ENCODE data around the gene GABARAP.

GABARAP gene

DNA sequence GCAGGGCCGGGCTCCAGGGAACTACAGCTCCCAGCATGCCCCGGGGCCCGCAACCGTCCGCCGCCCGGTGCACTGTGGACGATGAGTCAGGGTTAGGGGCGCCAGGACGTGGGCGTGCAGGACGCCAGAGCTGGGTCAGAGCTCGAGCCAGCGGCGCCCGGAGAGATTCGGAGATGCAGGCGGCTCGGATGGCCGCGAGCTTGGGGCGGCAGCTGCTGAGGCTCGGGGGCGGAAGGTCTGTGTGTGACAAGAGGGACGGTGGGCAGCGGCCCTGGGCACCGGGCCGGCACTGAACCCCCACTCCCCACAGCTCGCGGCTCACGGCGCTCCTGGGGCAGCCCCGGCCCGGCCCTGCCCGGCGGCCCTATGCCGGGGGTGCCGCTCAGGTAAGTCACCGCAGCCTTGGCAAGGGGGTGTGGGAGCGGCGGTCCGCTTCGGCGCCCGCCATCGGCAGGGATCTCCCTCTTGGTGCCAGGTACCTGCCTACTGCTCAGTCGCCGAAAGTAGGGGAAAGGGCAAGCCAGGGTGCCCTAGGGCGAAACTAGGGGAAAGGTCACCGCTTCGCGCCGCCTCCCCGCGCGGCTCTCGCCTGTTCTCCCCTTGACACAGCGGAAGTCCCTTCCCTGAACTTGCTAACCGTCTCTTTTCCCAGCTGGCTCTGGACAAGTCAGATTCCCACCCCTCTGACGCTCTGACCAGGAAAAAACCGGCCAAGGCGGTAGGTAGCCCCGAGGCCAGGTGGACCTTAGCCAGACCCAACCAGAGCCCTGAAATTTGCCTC is 22.2 kb downstream of the GABARAP start, which contains the start of the genes ACADVL and DLG4:
Gene ACADVL (plus strand): TSS at position 127 of the 781 bp plus-strand sequence. CDS start 47 bp downstream, at position 174.
Gene DLG4 (minus strand): TSS at position 25 of the 781 bp plus-strand sequence.
- Histone ChIP-seq H3K9me3 (ENCODE audit: severe bottlenecking) (no peaks in the 10 kb centered on the region), H3K4me3 (ENCODE audit: low read depth, low read length) (peak within 1 kb of the TSS; percentile 75), H3K27ac (peak within 1 kb of the TSS; percentile 94), H3K36me3 (peaks cover 44% of the 10 kb centered on the region), H3K27me3 (ENCODE audit: insufficient read depth, low read depth, severe bottlenecking) (no peaks in the 10 kb centered on the region)
- peak; percentile 90 for DNase-seq
- TF ChIP-seq, protein P1, sequence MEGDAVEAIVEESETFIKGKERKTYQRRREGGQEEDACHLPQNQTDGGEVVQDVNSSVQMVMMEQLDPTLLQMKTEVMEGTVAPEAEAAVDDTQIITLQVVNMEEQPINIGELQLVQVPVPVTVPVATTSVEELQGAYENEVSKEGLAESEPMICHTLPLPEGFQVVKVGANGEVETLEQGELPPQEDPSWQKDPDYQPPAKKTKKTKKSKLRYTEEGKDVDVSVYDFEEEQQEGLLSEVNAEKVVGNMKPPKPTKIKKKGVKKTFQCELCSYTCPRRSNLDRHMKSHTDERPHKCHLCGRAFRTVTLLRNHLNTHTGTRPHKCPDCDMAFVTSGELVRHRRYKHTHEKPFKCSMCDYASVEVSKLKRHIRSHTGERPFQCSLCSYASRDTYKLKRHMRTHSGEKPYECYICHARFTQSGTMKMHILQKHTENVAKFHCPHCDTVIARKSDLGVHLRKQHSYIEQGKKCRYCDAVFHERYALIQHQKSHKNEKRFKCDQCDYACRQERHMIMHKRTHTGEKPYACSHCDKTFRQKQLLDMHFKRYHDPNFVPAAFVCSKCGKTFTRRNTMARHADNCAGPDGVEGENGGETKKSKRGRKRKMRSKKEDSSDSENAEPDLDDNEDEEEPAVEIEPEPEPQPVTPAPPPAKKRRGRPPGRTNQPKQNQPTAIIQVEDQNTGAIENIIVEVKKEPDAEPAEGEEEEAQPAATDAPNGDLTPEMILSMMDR (IDR thresholded peaks at IDR 0.05; ENCODE audit: low read depth, low read length) = no peak

DNA sequence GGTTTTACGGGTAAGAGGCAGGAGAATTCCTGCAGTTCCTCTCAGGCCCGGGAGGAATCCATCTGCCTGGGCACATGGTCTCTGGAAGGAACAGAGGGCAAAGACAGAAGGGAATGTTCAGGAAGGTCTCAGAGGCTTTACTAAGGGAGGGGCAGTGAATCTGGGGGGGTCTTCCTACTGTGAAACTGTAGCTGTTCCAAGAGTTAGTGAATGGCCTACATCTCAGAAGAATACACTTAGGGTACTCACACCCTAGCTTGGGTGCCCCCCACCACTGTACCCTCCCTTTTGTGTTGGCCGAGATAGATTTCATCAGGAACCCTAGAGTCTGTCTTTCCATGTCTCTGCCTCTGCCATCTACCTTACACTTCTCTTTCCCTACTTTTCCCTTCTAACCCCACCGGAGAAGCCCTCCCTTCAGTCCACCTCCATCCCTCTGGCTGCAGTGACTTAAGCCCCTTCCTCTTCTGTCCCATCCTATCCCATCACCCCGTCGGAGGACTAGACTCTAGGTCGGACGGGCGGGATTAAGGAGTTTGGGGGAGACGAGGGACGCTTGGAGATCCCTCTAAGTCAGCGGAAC is 22.9 kb downstream of the GABARAP start:
- H3K9me3 ChIP-seq (ENCODE audit: severe bottlenecking) = no peaks in the 10 kb centered on the region
- H3K36me3 ChIP-seq = peaks cover 39% of the 10 kb centered on the region
- TF ChIP-seq, protein P1 (IDR thresholded peaks at IDR 0.05; ENCODE audit: low read depth, low read length) = no peak
- no peak for DNase-seq
- H3K4me3 ChIP-seq (ENCODE audit: low read depth, low read length) = peak overlapping the region; percentile 75
- no peaks in the 10 kb centered on the region for H3K27me3 ChIP-seq (ENCODE audit: insufficient read depth, low read depth, severe bottlenecking)
- H3K27ac ChIP-seq = peak overlapping the region; percentile 94

DNA sequence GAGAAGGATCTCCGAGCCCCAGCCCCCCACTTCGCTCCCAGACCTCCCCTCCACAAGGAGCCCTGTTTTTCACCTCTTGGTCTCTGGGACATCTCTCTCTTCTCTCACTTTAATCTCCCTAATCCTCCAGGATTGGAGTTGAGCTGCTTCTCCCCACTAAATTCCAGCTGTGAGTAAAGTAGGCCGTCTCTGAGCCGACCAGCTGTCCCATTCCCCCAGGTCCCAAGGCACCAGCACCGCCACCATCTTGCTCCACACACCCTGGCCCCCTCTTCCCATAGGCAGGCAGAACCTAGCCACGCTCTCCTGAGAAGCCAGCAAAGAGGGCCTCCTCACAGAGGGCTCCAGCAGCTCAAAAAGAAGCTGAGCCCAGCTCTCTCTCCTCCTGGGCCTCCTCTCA is 23.5 kb downstream of the GABARAP start:
- DNase-seq = peak; percentile 87
- H3K36me3 ChIP-seq = peaks cover 34% of the 10 kb centered on the region
- no peaks in the 10 kb centered on the region for H3K27me3 ChIP-seq (ENCODE audit: insufficient read depth, low read depth, severe bottlenecking)
- no peaks in the 10 kb centered on the region for H3K9me3 ChIP-seq (ENCODE audit: severe bottlenecking)
- H3K27ac ChIP-seq = peak overlapping the region; percentile 94
- TF ChIP-seq, protein P1 (IDR thresholded peaks at IDR 0.05; ENCODE audit: low read depth, low read length) = no peak
- H3K4me3 ChIP-seq (ENCODE audit: low read depth, low read length) = peak overlapping the region; percentile 75

DNA sequence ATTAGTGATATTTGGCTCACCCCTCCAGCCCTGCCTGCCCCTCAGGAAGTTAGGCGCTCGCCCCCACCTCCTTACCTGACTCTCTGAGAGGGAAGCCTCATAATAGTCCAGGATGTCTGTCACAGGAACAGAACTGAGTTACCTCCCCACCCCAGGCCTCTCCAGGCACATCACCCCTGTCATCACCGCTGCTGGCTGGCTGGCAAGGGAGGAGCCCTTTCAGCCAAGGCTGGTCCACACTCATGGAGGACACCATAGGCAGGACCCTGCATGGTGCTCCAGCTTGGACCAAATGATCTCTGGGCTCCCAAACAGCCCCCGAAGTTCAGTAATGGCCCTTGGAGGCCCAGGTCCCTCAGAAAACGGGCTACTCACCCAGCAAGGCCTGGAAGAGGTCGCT is 24.1 kb downstream of the GABARAP start:
- peak overlapping the region; percentile 75 for H3K4me3 ChIP-seq (ENCODE audit: low read depth, low read length)
- no peaks in the 10 kb centered on the region for H3K9me3 ChIP-seq (ENCODE audit: severe bottlenecking)
- no peaks in the 10 kb centered on the region for H3K27me3 ChIP-seq (ENCODE audit: insufficient read depth, low read depth, severe bottlenecking)
- no peak for DNase-seq
- peak overlapping the region; percentile 94 for H3K27ac ChIP-seq
- H3K36me3 ChIP-seq = peaks cover 28% of the 10 kb centered on the region
- TF ChIP-seq, protein P1 (IDR thresholded peaks at IDR 0.05; ENCODE audit: low read depth, low read length) = no peak

DNA sequence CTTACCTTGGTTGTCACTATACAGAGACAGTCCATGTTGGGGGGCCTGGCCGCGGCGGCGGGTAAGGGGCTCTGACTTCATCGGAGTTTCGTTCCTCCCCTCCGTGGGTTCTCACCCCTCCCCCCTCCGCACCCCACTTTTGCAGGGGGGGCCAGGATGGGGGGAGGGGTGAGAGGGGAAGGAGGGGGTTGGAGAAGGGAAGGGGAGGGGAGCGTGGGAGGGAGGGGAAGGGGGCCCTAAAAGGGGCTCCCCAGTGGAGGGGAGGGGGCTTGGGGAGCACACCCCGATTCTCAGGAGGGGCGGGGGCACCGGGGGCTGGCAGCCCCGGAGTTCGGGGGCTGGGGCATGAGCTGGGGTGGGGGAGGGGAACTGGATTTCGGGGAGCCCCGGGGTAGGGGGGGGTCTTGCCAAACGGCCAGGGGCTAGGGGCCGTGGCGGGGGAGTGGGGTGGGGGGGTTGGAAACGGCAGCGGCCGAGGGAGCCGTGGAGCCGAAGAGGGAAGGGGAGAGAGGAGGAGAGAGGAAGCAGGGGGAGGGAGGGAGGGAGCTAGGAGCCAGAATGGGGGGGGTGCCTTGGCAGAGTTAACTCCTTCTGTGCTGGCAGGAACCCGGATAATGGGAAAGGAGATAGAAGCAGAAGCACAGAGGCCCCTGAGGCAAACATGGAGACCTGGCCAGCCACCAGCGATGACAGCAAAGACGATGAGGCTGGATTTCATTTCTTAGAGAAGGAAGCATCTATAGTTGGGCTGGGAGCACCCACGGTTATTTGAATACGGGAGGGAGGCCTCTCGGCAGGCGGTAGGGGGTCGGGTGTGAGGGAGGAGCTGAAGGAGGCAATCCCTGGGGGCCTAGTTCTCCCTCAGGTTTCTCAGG is 24.9 kb downstream of the GABARAP start:
- H3K36me3 ChIP-seq = peaks cover 20% of the 10 kb centered on the region
- DNase-seq = peak; percentile 79
- H3K9me3 ChIP-seq (ENCODE audit: severe bottlenecking) = no peaks in the 10 kb centered on the region
- H3K27me3 ChIP-seq (ENCODE audit: insufficient read depth, low read depth, severe bottlenecking) = no peaks in the 10 kb centered on the region
- TF ChIP-seq, protein P1 (IDR thresholded peaks at IDR 0.05; ENCODE audit: low read depth, low read length) = no peak
- peak overlapping the region; percentile 75 for H3K4me3 ChIP-seq (ENCODE audit: low read depth, low read length)
- H3K27ac ChIP-seq = peak overlapping the region; percentile 94

All from WERI-Rb-1 (cell line).